Activated CD8-positive, alpha-beta memory T cell treated with anti-CD3 and anti-CD28 coated beads, Interleukin-2, amount 50 U/mL, for 24 hours (primary cell): ENCODE measurements around the gene TSHZ3.

ENCODE experiments used
- DNase-seq: peaks from one replicate; pipeline ENCODE4 v3.0.0-alpha.2; 2020; ENCODE audit errors: extremely low read depth

The TSHZ3 gene

DNA sequence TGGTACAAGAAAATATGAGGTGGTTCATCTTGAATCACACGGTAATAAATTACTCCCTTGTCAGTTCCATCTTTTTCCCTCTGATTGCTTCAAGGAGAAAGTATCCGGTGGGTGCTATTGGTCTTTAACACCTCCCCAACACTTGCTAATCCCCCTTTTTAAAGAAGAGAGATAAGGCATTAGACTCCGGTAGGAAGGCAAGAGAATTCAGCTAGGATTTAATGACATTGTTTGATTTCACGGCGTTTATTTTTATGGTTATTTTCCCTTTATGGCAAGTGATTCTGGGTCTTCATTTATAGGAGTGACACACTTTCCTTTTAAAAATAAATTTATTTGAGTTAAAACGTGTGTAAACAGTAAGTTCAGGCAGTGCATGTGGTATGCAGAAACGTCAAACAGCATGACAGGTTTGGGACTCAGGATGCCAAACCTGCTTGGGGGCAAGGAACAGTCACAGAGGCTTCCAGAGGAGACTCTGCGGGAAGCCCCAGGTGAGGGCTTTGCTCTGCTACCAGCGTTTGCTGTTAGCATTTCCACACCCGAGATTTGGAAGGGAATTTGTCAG, 36.5 kb downstream of the TSHZ3 start:
- DNase-seq = no peak

DNA sequence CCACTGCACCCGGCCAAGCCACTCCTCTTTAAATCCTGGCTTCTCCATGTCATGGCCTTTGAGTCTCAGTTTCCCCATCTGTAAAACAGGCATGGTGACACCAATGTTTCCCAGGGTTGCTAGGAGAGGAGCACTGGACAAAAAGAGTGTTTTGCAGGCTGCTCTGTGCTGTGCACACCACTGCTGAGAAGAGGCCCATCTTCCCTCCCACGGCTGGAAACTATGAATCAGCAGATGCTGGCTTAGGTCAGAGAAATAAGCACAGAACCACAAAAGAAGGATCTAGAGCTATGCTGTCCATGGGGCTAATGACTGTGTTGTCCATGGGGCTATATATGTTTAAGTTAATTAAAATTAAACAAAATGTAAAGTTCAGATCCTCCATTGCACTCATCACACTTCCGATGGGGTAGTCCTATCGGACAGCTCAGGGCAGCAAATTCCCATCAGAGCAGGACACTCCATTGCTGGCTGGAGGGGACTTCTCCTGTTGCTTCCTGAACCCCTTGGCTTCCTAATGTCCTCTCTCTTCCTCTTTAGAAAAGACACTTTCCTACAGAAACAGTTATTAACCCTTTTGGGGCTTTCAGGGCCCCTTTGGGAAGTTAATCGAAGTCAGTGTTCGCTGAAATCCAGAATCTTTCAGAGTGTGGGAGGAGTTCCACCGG, 37.1 kb downstream of the TSHZ3 start:
- no peak for DNase-seq

DNA sequence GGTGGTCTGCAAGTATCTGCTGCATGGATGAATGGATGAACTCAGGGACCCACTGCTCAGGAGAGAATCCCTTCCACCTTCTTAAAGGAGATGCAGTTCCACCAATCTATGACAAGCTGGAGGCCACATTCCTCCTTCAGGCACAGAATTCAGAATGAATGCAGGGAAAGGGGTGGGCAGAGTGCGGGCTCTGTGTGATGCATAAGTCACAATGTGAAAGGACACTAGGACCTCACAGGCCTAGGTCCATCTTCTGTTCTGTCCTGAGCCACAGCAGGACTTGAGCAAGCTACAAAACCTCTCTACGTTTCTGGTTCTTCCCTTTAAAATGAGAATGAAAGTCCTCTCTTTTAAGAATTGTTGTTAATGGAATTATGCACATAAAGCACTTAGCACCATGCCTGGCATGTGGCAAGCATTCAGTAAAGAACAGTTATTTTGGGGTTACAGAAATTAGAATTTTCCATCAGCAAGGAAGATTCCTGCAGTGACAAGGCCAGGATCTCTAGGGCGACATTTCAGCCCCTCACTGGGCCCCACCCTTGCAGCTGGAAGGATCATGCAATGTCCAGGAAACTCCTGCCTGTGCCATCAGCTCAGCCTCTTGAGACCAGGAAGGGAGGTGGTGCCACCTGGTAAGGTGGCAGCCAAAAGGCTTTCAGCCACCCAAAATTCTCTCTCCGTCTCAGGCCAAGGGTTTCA, 38.7 kb downstream of the TSHZ3 start:
- no peak for DNase-seq

GRCh38 chr19:31308781-31309180, 40.5 kb downstream of the TSHZ3 start:
- DNase-seq = no peak

DNA sequence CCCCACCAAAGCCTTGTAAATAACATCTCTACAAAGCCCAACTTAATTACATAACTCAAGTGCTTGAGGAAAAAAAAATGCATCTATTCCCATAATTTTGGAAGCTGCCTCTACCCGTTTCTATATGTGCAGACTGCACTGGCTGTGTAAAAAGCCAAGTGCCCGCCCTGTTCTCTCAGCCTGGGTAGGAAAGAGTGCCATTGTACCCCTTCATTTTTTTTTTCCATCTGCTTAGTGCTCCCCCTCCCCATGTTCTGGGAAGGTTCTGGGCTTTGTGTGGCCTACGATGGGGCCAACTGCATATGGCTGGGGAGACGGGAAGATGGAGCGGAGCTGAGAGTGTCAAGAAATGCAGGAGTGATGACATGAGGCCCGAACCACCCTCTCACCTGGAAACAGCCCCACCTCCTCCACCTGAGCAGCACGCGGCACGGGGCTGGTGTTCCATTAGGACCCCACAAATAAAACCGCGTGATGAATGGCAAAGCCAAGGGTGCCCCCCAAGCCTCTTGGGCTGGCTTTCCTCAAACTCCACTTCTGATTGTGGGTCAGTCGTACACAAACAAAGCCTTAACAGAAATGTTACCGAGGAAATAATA, 42.1 kb downstream of the TSHZ3 start:
- no peak for DNase-seq

GRCh38 chr19:31306006-31306753, 43.1 kb downstream of the TSHZ3 start:
- DNase-seq = no peak

GRCh38 chr19:31304831-31305312, 44.4 kb downstream of the TSHZ3 start:
- DNase-seq = no peak

DNA sequence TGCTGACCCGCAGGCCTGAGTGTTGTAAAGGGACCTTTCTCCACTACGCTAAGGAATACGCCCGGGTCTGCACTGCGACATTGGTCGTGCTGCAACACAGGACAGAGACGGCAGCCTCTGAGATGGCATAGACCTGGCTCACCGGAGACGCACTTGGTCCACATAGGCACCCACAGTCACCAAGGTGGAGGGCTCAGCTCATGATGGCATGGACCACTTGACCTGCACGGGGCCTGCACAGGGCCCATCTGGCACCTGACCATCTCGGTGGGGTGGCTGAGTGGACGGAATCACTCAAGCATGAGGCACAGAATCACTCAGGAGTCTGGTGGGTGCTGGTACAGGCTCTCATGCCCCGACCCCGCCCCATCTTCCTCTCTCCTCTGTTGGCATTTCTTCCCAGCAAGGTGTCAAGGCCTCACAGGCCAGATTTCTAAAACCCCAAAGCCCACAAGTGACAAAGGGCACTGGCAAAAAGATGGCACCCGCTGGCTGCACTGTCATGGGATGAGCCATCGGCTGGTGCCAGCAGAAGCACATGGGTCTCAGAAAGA, 45.9 kb downstream of the TSHZ3 start:
- no peak for DNase-seq

DNA sequence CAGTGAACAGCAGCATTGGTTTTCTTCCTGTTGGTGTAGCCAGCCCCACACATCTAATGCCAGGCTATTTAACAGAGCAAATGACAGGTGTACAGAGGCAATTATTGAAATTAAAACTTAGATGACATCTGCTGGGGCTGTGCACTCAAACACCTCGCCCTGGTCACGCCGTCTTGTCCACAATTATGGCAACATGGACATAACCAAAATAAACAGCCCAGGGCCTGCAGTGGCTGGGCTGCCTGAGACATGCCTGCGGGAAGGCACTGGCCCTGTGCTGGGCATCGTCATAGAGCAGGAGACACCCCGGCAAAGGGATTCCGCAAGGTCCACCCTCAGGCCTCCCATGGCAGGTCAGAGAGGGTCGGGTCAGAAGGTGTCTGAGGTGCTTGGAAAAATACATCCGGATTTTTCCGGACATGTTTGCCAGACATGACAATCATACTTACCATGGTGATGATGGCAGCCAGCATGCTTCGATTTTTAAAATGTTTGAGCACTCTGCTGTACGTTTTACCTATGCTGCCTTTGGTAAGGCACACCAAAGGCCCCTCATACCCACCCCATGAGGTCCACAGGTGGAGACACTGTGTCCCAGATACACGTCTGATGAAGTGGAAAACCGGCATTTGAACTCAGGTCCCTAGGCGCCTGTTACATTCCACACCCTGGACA, 47.8 kb downstream of the TSHZ3 start:
- DNase-seq = no peak

DNA sequence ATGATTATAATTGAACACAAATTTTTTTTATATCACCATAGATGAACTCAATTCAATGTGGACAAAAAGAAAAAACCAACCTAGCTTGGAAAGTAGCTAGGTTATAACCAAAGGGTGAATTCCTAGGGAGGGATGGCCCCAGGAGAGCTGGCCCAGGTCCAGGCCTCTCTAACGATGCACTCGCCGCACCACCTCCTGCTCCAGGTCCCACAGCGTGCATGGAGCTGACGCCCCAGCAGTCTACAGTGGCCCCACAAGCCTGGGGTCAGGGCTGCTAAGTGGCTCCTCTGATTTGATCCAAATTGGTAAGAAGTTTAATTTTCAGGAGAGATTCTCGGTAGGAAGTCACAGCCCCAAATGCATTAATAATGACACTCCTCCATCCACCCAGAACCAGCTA, 48.8 kb downstream of the TSHZ3 start:
- no peak for DNase-seq

GRCh38 chr19:31299665-31300064, 49.6 kb downstream of the TSHZ3 start:
- DNase-seq = no peak

GRCh38 chr19:31297991-31298390, 51.2 kb downstream of the TSHZ3 start:
- DNase-seq = no peak

DNA sequence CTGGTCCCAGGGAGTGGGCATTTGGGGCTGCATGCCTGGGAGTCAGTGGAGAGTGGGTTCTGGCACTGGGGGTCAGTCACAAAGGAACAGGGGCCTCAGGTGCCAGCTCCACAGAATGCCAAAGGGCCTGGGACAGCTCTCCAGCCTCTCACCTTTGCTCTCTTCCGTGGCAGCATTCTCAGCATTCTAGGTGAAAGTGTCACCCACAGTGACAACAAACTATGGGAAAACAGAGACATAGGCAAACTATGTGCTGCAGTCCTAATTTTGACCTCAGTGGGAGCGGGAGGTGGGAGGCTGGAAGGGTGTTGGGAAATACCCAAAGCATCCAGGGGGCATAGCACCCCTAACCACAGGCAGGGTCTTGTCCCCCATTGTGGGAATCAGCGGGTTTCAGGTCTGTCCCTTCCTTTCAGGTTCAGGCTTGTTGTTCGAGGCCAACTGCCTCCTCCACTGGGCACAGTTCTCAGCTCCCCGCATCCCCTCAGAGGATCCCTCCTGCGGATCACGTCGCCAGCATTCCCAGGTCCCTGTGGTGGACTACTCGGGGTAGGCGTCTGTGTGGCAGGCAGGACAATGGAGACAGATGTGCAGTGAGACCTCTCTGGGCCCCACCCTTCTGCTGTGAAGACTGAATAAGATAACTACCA, 52.4 kb downstream of the TSHZ3 start:
- DNase-seq = no peak

DNA sequence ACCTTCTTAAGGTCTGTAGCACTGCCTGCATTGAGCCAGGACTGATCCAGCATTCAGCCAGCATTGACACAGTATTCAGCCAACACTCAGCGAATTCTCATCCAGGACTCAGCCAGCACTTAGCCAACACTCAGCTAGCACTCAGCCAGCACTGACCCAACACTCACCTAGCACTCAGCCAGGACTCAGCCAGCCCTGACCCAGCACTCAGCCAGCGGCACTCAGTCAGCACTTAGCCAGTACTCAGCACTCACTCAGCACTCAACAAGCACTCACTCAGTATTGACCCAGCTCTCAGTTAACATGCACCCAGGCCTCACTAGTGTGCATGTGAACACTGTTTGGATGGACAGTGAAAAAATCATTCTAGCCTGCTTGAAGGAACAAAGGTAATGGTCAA, 55.0 kb downstream of the TSHZ3 start:
- no peak for DNase-seq

GRCh38 chr19:31292639-31293185, 56.5 kb downstream of the TSHZ3 start:
- DNase-seq = no peak

DNA sequence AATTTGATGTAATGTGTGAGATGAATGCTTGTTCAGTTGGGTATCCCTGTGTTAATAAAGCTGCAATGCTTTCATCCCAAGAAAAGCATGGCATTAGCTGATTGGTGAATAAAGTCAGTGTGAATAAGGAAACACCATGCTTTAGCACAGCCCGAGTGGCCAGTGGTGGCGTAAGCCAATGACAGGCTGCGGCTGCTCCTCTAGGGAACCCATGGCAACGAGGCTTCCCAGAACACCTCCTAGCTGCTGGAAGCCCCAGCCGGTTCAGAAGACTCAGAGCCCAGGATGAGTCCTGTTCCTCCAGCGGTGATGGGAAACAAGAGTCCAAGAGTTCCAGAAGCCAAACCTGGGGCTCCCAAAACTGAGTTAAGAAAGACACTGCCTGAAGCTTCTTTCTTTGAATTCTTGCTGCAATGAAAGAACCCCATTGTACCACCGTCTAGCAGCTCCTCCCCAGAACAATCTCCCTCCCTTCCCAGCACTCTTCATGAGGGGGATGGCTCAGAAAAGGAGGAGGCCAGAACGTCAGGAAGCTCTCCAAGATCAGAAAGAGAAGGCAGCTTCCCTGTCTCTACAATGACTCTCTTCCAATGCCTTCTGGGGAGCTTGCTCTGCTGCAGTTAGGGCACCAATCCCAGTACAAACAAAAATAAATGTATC, 58.2 kb downstream of the TSHZ3 start:
- DNase-seq = no peak

DNA sequence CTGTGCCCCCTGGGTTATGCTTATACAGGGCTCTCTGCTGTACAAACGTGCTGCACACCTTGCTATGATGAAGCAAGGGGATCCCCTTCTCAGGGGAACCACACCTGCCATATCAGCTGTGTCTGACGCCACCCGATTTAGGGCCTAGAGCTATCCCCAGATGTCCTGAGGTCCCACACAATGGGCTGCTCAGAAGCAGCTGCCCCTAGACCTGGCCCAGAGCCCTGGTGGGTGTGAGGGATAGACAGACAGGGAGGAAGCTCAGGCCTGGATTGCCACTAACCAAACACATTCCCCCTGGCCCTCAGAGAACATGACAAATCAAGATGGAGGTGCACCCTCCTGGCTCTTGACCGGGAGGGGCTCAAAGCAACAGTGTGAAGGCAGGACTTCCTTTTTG, 59.3 kb downstream of the TSHZ3 start:
- DNase-seq = no peak

- DNase-seq = no peak
These were observed 59.8 kb downstream of the TSHZ3 start for GRCh38 chr19:31289381-31289880.

GRCh38 chr19:31286491-31286890, 62.7 kb downstream of the TSHZ3 start:
- no peak for DNase-seq

- no peak for DNase-seq
These were observed 63.5 kb downstream of the TSHZ3 start for GRCh38 chr19:31285744-31286143.
